SJCRH30 (cell line): Measurements from ENCODE around the gene KLHL3. TPM values are rescaled to one million over a fixed set of nuclear protein-coding genes. Genes with fewer than 3 reads are reported as not detected.
A peak's percentile ranks its signal among the peaks of the same experiment; 100 is the strongest.
"Not testable (repeated sequence)": the region's sequence is repeated elsewhere in the genome, so short reads cannot be mapped to it uniquely, and the experiment has no call there.

ENCODE experiments used
- DNase-seq, 2 experiments: peaks; one replicate each; pipeline ENCODE4 v3.0.0-alpha.2; 2015 to 2020
- H3K27ac ChIP-seq: fragments of 250-450 bp; sonication (Bioruptor Pico); 2 replicates; pipeline ENCODE4 v1.5.1; 2020; ENCODE audit warnings: mild to moderate bottlenecking, moderate library complexity
- H3K27me3 ChIP-seq: fragments of 250-450 bp; sonication (Bioruptor Pico); 2 replicates; pipeline ENCODE4 v1.5.1; 2020; ENCODE audit warnings: mild to moderate bottlenecking, moderate library complexity
- H3K36me3 ChIP-seq: fragments of 250-450 bp; sonication (Bioruptor Pico); 2 replicates; pipeline ENCODE4 v1.5.1; 2020; ENCODE audit warnings: mild to moderate bottlenecking, moderate library complexity
- H3K4me1 ChIP-seq: fragments of 250-450 bp; sonication (Bioruptor Pico); 2 replicates; pipeline ENCODE4 v1.5.1; 2020; ENCODE audit warnings: mild to moderate bottlenecking, moderate library complexity
- H3K4me3 ChIP-seq: fragments of 250-450 bp; sonication (Bioruptor Pico); 2 replicates; pipeline ENCODE4 v1.5.1; 2020; ENCODE audit warnings: mild to moderate bottlenecking, moderate library complexity
- H3K9me3 ChIP-seq: fragments of 250-450 bp; sonication (Bioruptor Pico); replicated peaks from 2 replicates; pipeline ENCODE4 v1.5.1; 2020; ENCODE audit warnings: mild to moderate bottlenecking, moderate library complexity
- total RNA-seq: library from RNA; depleted of rRNA; stranded (reverse); fragments of >200 nt; shearing (Covaris generic); gene quantifications from 2 replicates; pipeline ENCODE4 v1.2.3, GENCODE V29; 2014; rRNA removed

The KLHL3 gene, protein sequence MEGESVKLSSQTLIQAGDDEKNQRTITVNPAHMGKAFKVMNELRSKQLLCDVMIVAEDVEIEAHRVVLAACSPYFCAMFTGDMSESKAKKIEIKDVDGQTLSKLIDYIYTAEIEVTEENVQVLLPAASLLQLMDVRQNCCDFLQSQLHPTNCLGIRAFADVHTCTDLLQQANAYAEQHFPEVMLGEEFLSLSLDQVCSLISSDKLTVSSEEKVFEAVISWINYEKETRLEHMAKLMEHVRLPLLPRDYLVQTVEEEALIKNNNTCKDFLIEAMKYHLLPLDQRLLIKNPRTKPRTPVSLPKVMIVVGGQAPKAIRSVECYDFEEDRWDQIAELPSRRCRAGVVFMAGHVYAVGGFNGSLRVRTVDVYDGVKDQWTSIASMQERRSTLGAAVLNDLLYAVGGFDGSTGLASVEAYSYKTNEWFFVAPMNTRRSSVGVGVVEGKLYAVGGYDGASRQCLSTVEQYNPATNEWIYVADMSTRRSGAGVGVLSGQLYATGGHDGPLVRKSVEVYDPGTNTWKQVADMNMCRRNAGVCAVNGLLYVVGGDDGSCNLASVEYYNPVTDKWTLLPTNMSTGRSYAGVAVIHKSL
- 0.03 TPM in 1 of 2 replicates, not detected in the other for total RNA-seq

DNA sequence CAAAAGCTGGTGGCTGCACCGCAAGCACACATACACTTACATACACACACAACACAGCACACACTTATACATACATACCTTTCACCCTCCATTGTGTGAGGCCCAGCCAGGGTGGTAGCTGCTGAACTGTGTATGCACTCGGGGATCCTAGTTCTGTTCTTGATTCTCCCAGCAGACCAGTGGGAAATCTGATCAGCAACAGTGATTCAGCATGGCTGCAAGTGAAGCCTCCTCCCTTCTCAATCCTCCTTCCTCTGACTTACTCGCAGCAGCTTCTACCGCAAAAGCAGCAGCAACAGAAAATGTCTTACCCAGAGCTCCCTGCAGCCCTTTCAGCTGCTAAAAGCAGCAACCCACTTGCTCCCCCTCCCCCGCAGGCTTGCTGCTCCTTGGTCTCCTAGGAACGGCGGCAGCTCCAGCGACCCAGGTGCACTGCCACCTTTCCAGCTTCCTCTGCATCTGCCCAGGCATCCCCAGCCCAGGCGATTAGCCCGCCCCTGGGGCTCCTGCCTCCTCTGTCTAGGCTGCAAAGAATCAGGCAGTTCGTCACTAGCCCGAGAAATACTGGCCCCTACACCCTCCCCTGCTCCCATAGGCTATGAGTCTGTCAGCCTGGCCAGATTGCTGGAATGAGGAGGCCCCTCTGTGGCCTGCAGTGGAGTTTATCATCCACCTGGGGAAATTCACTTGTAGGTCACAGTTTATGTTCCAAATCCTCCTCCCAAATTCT, at the start of gene KLHL3:
Gene KLHL3 (minus strand): TSS at position 535 of the 730 bp plus-strand sequence. CDS start 443 bp downstream, at position 92.
- DNase-seq = no peak
- Histone ChIP-seq H3K4me3 (no peak within 1 kb of the TSS), H3K36me3 (no peaks in the 10 kb centered on the region), H3K4me1 (no peaks in the 10 kb centered on the region), H3K27ac (no peak within 1 kb of the TSS), H3K9me3 (peaks cover 2% of the 10 kb centered on the region; the same call in 1 of the 2 replicates), H3K27me3 (peaks cover 5% of the 10 kb centered on the region; the same call in 1 of the 2 replicates)

DNA sequence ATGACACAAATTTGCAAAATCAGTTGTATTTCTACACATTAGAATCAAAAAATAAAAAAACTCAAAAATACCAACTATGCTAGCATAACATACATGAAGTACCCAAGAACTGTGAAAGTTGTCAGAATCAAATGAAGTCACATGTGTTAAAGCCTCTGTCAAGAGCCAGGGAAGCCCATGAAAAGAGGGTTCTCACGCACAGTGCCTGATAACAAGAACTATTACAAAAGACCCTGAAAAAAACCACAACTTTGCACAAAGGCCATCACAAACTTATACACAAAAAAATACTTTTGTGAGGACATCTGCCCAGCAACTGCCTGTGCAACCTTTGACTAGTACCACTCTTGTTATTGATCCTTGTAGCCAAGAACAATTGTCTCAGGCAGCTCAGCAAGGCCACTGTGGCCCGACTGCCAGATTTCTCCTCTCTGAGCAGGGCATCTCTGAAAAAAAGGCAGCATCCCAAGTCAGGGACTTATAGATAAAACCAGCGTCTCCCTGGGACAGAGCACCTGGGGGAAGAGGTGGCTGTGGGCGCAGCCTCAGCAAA, 47.2 kb upstream of the KLHL3 start:
- Histone ChIP-seq H3K36me3 (no peaks in the 10 kb centered on the region), H3K27ac (no peak overlapping the region), H3K4me1 (no peaks in the 10 kb centered on the region), H3K4me3 (no peak overlapping the region), H3K27me3 (no peaks in the 10 kb centered on the region), H3K9me3 (no peaks in the 10 kb centered on the region)
- DNase-seq = no peak

DNA sequence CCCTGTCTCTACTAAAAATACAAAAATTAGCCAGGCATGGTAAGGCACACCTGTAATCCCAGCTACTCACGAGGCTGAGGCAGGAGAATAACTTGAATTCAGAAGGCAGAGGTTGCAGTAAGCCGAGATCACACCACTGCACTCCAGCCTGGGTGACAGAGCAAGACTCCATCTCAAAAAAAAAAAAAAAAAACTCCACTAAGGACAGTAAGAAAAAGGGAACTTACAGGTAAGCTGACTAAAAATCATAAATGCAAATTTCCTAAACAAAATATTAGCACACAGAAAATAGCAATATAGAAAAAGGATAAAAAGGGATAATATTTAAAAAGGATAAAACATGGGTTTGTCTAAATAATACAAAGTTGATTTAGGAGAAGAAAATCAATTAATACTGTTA, 46.2 kb upstream of the KLHL3 start:
- no peaks in the 10 kb centered on the region for H3K36me3 ChIP-seq
- no peak overlapping the region for H3K4me3 ChIP-seq
- no peak overlapping the region for H3K27ac ChIP-seq
- H3K4me1 ChIP-seq = no peaks in the 10 kb centered on the region
- H3K27me3 ChIP-seq = no peaks in the 10 kb centered on the region
- DNase-seq = no peak
- no peaks in the 10 kb centered on the region for H3K9me3 ChIP-seq

DNA sequence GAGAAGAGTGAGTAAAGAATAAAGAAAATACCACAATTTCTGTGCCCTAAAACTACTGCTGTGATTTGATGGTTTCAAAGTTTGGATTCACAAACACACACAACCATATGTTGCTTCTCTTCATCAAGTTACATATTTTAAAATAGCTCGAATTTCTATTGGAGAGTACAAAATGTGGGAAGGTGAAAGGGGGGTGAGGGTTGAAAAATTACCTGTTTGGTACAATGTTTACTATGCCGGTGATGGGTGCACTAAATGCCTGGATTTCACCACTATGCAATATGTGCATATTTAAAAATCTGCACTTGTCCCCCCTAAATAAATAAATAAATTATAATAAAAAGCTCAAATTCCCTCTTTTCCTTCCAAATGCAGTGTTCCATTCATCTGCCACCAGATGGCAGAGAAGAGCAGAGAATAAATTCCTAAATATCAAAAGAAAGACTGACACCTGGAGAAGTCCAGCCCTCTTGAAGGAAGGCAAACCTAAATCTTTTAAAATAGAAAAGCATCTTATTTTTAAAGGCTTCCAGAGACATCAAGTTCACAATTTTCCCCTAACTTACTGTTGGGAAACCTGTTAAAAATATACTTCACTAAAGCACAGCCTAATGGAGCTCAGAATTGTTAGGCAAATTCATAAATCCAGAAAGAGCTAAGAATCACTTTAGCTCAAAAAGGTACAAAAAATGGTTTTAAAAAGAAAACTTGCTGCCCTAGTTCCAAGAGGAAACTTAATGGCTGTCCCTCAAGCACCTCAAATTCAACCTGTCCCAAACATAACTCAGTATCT, 43.1 kb upstream of the KLHL3 start:
- H3K36me3 ChIP-seq = no peaks in the 10 kb centered on the region
- peak in 1 of 2 experiments; percentile 70 for DNase-seq
- peaks cover 14% of the 10 kb centered on the region; the same call in 1 of the 2 replicates for H3K27me3 ChIP-seq
- no peak overlapping the region for H3K27ac ChIP-seq
- no peaks in the 10 kb centered on the region for H3K4me1 ChIP-seq
- no peaks in the 10 kb centered on the region for H3K9me3 ChIP-seq
- no peak overlapping the region for H3K4me3 ChIP-seq

DNA sequence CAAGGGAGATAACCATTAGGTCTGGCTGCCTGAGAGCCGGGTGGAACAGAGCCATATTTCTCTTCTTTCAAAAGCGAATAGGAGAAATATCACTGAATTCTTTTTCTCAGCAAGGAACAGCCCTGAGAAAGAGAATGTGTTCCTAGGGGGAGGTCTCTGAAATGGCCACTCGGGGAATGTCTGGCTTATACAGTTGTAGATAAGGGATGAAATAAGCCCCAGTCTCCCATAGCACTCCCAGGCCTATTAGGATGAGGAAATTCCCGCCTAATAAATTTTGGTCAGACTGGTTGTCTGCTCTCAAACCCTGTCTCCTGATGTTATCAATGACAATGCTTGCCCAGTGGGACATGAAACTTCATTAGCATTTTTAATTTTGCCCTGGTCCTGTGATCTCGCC, 32.0 kb upstream of the KLHL3 start:
- not testable (repeated sequence) for H3K36me3 ChIP-seq, H3K9me3 ChIP-seq, H3K27ac ChIP-seq, DNase-seq, H3K4me1 ChIP-seq, H3K27me3 ChIP-seq, H3K4me3 ChIP-seq

DNA sequence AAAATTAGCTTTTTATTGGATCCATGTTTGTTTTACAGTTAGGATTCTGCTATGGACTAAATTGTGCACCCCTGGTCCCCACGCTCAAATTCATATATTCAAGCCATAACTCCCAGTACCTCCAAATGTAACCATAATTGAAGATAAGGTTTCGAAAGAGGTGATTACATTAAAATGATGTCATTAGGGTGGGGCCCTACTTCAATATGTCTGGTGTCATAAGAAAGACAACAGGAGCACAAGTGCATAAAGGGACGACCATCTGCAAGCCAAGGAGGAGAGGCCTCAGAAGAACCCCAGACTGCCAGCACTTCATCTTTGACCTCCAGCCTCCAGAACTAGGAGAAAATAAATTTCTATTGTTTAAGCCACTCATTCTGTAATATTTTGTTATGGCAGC, 25.7 kb upstream of the KLHL3 start:
- Histone ChIP-seq H3K9me3 (no peaks in the 10 kb centered on the region), H3K36me3 (no peaks in the 10 kb centered on the region), H3K4me3 (no peak overlapping the region), H3K27ac (no peak overlapping the region), H3K27me3 (peaks cover 2% of the 10 kb centered on the region; the same call in 1 of the 2 replicates), H3K4me1 (peaks cover 3% of the 10 kb centered on the region; the same call in 1 of the 2 replicates)
- DNase-seq = no peak

DNA sequence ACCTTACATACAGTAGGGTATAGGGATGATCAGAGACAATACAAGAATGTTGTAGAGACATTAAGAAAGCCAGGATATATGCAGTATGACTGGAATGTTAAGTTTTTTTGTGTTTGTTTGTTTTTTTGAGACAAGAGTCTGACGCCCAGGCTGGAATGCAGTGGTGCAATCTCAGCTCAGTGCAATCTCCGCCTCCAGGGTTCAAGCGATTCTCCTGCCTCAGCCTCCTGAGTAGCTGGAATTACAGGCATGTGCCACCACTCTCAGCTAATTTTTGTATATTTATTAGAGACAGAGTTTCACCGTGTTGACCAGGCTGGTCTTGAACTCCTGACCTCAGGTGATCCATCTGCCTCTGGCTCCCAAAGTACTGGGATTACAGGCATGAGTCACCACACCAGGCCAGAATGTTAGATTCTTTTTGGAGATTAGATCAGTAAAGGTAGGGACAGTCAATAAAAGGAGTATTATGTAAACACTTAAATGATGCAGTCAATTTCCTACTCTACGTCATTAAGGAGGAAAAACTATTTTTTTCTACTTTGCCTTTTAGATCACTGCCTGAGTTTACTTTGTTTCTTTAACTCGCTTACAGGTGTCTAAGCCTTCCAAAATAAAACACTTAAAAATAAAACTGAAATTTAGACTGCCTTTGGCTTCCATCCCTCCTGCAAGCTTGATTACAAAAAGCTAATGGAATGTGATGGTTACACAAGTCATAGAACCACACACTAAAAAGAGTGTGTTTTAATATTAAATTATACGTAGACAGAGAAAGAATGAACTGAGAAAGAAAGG, 25.0 kb upstream of the KLHL3 start:
- no peak for DNase-seq
- Histone ChIP-seq H3K4me3 (no peak overlapping the region), H3K9me3 (no peaks in the 10 kb centered on the region), H3K27me3 (peaks cover 2% of the 10 kb centered on the region; the same call in 1 of the 2 replicates), H3K4me1 (peaks cover 3% of the 10 kb centered on the region; the same call in 1 of the 2 replicates), H3K36me3 (no peaks in the 10 kb centered on the region), H3K27ac (no peak overlapping the region)

DNA sequence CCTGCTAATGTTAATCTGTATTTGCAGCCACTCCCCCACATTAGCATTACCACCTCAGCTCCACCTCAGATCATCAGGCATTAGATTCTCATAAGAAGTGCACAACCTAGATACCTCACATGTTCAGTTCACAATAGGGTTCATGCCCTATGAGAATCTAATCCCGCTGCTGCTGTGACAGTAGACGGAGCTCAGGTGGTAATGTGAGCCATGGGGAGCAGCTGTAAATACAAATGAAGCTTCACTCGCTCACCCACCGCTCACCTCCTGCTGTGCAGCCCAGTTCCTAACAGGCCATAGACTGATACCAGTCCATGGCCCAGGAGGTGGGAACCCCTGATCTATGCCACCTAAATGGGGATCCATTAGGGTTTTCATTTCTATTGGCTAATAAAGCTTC, 24.4 kb upstream of the KLHL3 start:
- Histone ChIP-seq H3K27ac (no peak overlapping the region), H3K4me1 (peaks cover 4% of the 10 kb centered on the region), H3K27me3 (peaks cover 2% of the 10 kb centered on the region; the same call in 1 of the 2 replicates), H3K36me3 (no peaks in the 10 kb centered on the region), H3K9me3 (no peaks in the 10 kb centered on the region), H3K4me3 (no peak overlapping the region)
- peak in 1 of 2 experiments; percentile 13 for DNase-seq

DNA sequence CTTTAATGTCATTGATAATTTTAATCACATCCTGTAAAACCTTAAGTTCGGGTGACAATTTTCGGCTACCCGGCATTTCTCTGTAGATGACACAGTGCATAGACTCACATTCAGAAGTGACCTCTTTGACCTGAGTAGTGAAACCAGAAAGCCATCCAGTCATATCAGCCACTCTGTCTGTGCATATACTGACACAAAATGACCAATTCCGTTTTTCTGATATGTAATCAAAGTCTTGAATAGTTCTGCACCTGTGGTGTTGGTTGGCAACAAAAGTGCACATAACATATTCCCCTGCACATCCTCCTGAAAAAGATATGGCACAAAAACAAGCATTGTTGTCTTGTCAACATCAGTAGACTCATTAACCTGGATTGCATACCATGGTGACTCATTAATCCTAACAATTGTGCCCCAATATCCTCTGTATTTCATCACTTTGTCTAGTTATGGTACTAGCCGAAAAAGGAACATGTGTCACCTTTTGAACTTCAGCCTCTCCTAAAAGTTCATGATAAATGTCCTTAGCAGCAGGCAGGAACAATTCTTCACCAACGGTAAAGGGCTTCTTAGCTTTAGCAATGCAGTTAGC, 22.9 kb upstream of the KLHL3 start:
- Histone ChIP-seq H3K27ac (no peak overlapping the region), H3K27me3 (peaks cover 2% of the 10 kb centered on the region; the same call in 1 of the 2 replicates), H3K4me1 (peaks cover 7% of the 10 kb centered on the region), H3K36me3 (no peaks in the 10 kb centered on the region; the same call in 1 of the 2 replicates), H3K4me3 (no peak overlapping the region), H3K9me3 (no peaks in the 10 kb centered on the region)
- no peak for DNase-seq

DNA sequence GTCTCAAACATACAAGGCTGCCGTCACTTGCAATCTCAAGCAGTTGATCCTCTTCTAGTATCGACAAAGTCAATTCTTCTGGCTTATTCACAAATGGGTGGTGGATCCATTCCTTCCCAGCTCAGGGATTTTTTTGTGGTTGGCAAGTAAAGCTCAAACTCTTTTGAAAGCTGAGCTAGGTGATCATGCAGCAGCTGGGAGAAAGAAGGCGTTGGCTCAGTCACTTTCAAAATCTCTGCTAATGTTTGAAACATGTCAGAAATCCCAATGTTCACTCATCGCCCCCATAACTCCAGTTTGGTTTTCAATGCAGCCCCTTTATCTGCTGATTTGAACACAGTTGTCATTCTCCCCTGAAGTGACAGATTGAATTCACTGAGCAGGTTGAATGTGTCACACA, 22.2 kb upstream of the KLHL3 start:
- no peaks in the 10 kb centered on the region for H3K27me3 ChIP-seq
- peaks cover 7% of the 10 kb centered on the region for H3K4me1 ChIP-seq
- H3K36me3 ChIP-seq = peaks cover 6% of the 10 kb centered on the region; the same call in 1 of the 2 replicates
- no peak for DNase-seq
- no peak overlapping the region for H3K27ac ChIP-seq
- no peak overlapping the region for H3K4me3 ChIP-seq
- H3K9me3 ChIP-seq = no peaks in the 10 kb centered on the region

DNA sequence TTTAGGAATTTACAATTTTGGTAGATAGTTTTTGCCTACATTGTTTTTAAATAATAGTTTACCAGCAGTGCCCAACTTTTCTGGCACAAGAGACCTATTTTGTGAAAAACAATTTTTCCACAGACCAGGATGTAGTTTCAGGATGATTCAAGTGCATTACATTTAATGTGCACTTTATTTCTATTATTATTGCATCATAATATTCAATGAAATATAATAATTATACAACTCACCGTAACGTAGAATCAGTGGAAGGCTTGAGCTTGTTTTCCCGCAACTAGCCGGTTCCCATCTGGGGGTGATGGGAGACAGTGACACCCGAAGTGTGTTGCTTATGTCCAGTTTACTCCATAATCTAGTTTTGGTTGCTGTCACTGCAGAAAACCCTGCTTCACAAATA, 21.7 kb upstream of the KLHL3 start:
- no peaks in the 10 kb centered on the region for H3K27me3 ChIP-seq
- H3K36me3 ChIP-seq = peaks cover 10% of the 10 kb centered on the region; the same call in 1 of the 2 replicates
- H3K4me1 ChIP-seq = peaks cover 7% of the 10 kb centered on the region
- no peak for DNase-seq
- no peak overlapping the region for H3K27ac ChIP-seq
- H3K4me3 ChIP-seq = no peak overlapping the region
- no peaks in the 10 kb centered on the region for H3K9me3 ChIP-seq

DNA sequence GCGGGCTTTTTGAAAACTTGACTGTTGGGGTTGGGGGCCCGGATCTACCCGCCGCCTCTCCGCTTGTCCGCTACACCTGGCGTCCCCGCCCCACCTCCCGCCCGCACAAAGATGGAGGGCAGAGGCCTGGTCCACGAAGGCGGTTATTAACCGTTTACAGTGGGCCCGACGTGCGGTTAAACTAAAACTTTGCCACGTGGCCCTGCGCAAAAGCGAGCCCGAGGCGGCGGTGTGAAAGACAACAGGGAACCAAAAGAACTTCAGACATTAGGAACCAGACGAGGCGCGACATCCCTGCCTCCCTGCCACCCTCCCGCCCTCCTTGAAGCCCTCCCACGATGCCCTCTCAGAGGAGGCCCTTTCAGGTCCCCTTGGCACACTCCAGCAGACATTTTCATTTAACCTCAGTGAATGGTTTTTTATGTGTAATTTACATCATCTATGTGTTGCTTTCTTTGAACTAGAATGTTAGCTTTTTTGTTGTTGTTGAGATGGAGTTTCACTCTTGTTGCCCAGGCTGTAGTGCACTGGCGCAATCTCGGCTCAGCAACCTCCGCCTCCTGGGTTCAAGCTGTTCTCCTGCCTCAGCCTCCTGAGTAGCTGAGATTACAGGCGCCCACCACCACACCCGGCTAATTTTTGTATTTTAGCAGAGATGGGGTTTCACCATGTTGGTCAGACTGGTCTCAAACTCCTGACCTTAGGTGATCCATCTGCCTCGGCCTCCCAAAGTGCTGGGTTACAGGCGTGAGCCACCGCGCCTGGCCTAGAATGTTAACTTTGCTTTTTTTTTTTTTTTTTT, 19.3 kb upstream of the KLHL3 start:
- peaks cover 32% of the 10 kb centered on the region for H3K36me3 ChIP-seq
- H3K27ac ChIP-seq = peak overlapping the region; percentile 99
- DNase-seq = no peak
- 0 out of 2 replicates have a peak, but pooled peaks cover 2% of the 10 kb centered on the region for H3K9me3 ChIP-seq
- H3K4me1 ChIP-seq = peaks cover 9% of the 10 kb centered on the region
- H3K4me3 ChIP-seq = peak overlapping the region; percentile 76
- H3K27me3 ChIP-seq = no peaks in the 10 kb centered on the region
